Panc1 (cell line): Measurements from ENCODE around the gene TCF25. TPM values are rescaled to one million over a fixed set of nuclear protein-coding genes. Genes with fewer than 3 reads are reported as not detected.

Source experiments
- ATAC-seq: fragments of 200-7000 bp; cut with Tn5 transposase; 2 replicates; pipeline ENCODE4 v1.9.1; 2020; ENCODE audit warnings: mild to moderate bottlenecking, moderate library complexity
- BruUV-seq: library from RNA; stranded (reverse); fragments of 400-500 nt; replicated peaks from 2 replicates; lab custom pipeline; 2021; lab: Mats Ljungman, UMichigan
- CTCF ChIA-PET: fragments of 300-600 bp; sonication (Branson Sonifier 250); formaldehyde crosslinking; loops from one replicate; lab custom pipeline; 2022; ENCODE audit warnings: antibody characterized with exemption; lab: Charles Lee
- POLR2A ChIA-PET: fragments of 300-600 bp; sonication (Branson Sonifier 250); formaldehyde crosslinking; loops from one replicate; lab custom pipeline; 2022; ENCODE audit warnings: antibody characterized with exemption; lab: Charles Lee
- DNase-seq: peaks from one replicate; pipeline ENCODE4 v3.0.0-alpha.2; 2010; ENCODE audit warnings: low read depth, low spot score
- H3K27ac ChIP-seq: 2 replicates; pipeline ENCODE4 v1.5.1; 2011; ENCODE audit warnings: mild to moderate bottlenecking, low read length, inconsistent platforms
- H3K27me3 ChIP-seq: fragments of 200-500 bp; sonication (Bioruptor generic); 2 replicates; pipeline ENCODE4 v1.6.0; 2014; ENCODE audit warnings: low read length, inconsistent platforms; ENCODE audit not compliant: control insufficient read depth, insufficient read depth
- H3K36me3 ChIP-seq: fragments of 200-500 bp; sonication (Bioruptor generic); 2 replicates; pipeline ENCODE4 v1.5.1; 2014; ENCODE audit warnings: inconsistent platforms, mild to moderate bottlenecking, low read length, moderate library complexity; ENCODE audit not compliant: control insufficient read depth, insufficient read depth
- H3K4me1 ChIP-seq: 2 replicates; pipeline ENCODE4 v1.5.1; 2011; ENCODE audit warnings: inconsistent platforms, mild to moderate bottlenecking, low read length, moderate library complexity; ENCODE audit not compliant: control insufficient read depth, insufficient read depth
- H3K4me3 ChIP-seq, 2 experiments: 2 replicates each; pipeline ENCODE4 v1.5.1; 2011 to 2012; ENCODE audit warnings: low read depth in 2 of 2, low read length in 2 of 2, mild to moderate bottlenecking in 2 of 2, inconsistent platforms in 1 of 2, moderate library complexity in 1 of 2
- H3K9me3 ChIP-seq: fragments of 200-500 bp; sonication (Bioruptor generic); 2 replicates; pipeline ENCODE4 v1.5.1; 2014; ENCODE audit warnings: low read depth, mild to moderate bottlenecking, inconsistent platforms, low read length, moderate library complexity; ENCODE audit not compliant: control insufficient read depth, insufficient read depth
- POLR2AphosphoS5 ChIP-seq: IDR thresholded peaks from 2 replicates; pipeline ENCODE4 v1.6.1; 2012; ENCODE audit warnings: mild to moderate bottlenecking, low read depth, low read length, moderate library complexity
- SIN3A ChIP-seq: IDR thresholded peaks from 2 replicates; pipeline ENCODE4 v1.6.1; 2012; ENCODE audit warnings: low read depth, mild to moderate bottlenecking, low read length, moderate library complexity, borderline replicate concordance; ENCODE audit not compliant: insufficient read depth
- TCF7L2 ChIP-seq: IDR thresholded peaks from 2 replicates; pipeline ENCODE4 v1.6.1; 2011; ENCODE audit warnings: mild to moderate bottlenecking, low read depth, low read length, inconsistent platforms
- in situ Hi-C: cut with HindIII; loops from 2 replicates; pipeline ENCODE4 v1.10.0; 2016; ENCODE audit warnings: low sequenced_read_pairs, low pct_unique_long_range_greater_than_20kb
- intact Hi-C: fragments of 100-400 bp; cut with micrococcal nuclease; formaldehyde crosslinking; loops from one replicate; pipeline ENCODE4 v1.10.0; 2022; ENCODE audit not compliant: unreplicated experiment
- total RNA-seq: library from RNA; stranded (reverse); gene quantifications from one replicate; pipeline ENCODE4 v1.2.1, GENCODE V29; 2021; ENCODE audit not compliant: unreplicated experiment
- TF ChIP-seq, protein P1 (sequence below): fragments of 450-650 bp; IDR thresholded peaks from 2 replicates; pipeline ENCODE4 v1.5.1; 2017; ENCODE audit warnings: mild to moderate bottlenecking
- TF ChIP-seq, protein P2 (sequence below), 2 experiments: IDR thresholded peaks; 2 replicates each; pipeline ENCODE4 v1.6.1; 2011 to 2012; ENCODE audit warnings: low read depth in 2 of 2, control low read depth in 1 of 2, low read length in 1 of 2, mild to moderate bottlenecking in 1 of 2, moderate library complexity in 1 of 2; ENCODE audit not compliant: insufficient read depth in 1 of 2

TCF25 gene
- total RNA-seq, 1 experiment from 2014 or later = 144 TPM

DNA sequence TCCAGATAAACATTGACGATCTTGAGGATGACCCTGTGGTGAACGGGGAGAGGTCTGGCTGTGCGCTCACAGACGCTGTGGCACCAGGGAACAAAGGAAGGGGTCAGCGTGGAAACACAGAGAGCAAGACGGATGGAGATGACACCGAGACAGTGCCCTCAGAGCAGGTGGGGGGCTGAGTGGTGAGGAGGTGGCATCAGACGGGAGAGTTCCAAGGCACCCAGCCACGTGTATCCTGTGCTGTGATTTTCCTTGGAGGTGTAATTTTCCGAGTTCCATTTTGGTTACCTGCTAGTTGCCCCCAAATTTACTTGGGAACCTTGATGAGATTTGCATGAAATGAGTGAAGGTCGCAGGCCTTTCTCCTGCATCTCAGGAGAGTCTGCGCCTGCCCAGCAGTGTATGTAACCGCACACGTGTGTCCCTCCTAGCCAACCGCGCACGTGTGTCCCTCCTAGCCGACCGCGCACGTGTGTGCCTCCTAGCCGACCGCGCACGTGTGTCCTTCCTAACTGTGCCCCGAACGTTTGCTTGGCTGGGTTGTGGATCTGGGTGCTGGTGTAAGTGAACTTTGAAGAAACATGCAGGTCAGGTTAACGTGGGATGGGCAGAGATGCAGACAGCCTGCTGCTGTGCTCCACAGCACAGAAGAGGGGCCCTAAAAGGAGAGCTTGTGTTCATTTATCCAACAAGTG is 10.1 kb downstream of the TCF25 start:
- DNase-seq (no peak), ATAC-seq (no peak)
- H3K36me3 ChIP-seq = peaks cover 11% of the 10 kb centered on the region; the same call in 1 of the 2 replicates
- H3K4me1 ChIP-seq = no peaks in the 10 kb centered on the region
- BruUV-seq = no TSS peak
- in situ Hi-C loops = no loop called here
- intact Hi-C loops = no loop called here
- H3K27me3 ChIP-seq = no peaks in the 10 kb centered on the region
- POLR2A ChIA-PET = no interaction called here
- no peaks in the 10 kb centered on the region for H3K9me3 ChIP-seq
- CTCF ChIA-PET = no interaction called here
- H3K4me3 ChIP-seq = no peak overlapping the region
- TF ChIP-seq, protein P1, sequence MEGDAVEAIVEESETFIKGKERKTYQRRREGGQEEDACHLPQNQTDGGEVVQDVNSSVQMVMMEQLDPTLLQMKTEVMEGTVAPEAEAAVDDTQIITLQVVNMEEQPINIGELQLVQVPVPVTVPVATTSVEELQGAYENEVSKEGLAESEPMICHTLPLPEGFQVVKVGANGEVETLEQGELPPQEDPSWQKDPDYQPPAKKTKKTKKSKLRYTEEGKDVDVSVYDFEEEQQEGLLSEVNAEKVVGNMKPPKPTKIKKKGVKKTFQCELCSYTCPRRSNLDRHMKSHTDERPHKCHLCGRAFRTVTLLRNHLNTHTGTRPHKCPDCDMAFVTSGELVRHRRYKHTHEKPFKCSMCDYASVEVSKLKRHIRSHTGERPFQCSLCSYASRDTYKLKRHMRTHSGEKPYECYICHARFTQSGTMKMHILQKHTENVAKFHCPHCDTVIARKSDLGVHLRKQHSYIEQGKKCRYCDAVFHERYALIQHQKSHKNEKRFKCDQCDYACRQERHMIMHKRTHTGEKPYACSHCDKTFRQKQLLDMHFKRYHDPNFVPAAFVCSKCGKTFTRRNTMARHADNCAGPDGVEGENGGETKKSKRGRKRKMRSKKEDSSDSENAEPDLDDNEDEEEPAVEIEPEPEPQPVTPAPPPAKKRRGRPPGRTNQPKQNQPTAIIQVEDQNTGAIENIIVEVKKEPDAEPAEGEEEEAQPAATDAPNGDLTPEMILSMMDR = no peak
- no peak for TF ChIP-seq SIN3A
- TF ChIP-seq, protein P2, sequence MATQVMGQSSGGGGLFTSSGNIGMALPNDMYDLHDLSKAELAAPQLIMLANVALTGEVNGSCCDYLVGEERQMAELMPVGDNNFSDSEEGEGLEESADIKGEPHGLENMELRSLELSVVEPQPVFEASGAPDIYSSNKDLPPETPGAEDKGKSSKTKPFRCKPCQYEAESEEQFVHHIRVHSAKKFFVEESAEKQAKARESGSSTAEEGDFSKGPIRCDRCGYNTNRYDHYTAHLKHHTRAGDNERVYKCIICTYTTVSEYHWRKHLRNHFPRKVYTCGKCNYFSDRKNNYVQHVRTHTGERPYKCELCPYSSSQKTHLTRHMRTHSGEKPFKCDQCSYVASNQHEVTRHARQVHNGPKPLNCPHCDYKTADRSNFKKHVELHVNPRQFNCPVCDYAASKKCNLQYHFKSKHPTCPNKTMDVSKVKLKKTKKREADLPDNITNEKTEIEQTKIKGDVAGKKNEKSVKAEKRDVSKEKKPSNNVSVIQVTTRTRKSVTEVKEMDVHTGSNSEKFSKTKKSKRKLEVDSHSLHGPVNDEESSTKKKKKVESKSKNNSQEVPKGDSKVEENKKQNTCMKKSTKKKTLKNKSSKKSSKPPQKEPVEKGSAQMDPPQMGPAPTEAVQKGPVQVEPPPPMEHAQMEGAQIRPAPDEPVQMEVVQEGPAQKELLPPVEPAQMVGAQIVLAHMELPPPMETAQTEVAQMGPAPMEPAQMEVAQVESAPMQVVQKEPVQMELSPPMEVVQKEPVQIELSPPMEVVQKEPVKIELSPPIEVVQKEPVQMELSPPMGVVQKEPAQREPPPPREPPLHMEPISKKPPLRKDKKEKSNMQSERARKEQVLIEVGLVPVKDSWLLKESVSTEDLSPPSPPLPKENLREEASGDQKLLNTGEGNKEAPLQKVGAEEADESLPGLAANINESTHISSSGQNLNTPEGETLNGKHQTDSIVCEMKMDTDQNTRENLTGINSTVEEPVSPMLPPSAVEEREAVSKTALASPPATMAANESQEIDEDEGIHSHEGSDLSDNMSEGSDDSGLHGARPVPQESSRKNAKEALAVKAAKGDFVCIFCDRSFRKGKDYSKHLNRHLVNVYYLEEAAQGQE (IDR thresholded peaks at IDR 0.05; ENCODE audit: insufficient read depth in 1 of 2, low read depth in 2 of 2, low read length in 1 of 2) = no peak
- no peak overlapping the region for H3K27ac ChIP-seq

DNA sequence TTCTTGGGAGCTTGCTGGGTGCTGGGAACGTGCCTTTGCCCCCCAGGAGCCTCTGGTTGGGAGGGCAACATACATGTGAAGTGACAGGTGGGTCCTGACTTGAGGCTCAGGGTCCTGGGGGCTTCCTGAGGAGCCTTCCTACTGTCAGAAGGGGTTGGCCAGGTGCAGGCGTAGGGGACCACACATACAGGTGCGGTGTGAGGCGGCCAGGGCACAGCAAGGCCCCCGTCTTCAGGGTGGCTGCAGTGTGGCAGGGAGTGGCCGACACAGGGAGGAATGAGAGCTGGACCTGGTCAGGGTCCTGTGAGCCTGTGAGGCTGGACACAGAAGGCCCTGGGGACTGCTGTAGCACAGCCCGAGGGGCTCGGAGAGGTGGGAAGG is 10.6 kb downstream of the TCF25 start:
- DNase-seq = no peak
- in situ Hi-C loops = no loop called here
- Histone ChIP-seq H3K27me3 (no peaks in the 10 kb centered on the region), H3K9me3 (no peaks in the 10 kb centered on the region), H3K27ac (no peak overlapping the region), H3K4me3 (no peak overlapping the region), H3K36me3 (peaks cover 11% of the 10 kb centered on the region; the same call in 1 of the 2 replicates), H3K4me1 (no peaks in the 10 kb centered on the region)
- CTCF ChIA-PET = no interaction called here
- BruUV-seq = TSS peak; percentile 19
- ATAC-seq = no peak
- TF ChIP-seq, protein P1 = no peak
- TF ChIP-seq POLR2AphosphoS5 = no peak
- no peak for TF ChIP-seq TCF7L2
- TF ChIP-seq SIN3A = no peak
- TF ChIP-seq, protein P2 (IDR thresholded peaks at IDR 0.05; ENCODE audit: insufficient read depth in 1 of 2, low read depth in 2 of 2, low read length in 1 of 2) = no peak
- POLR2A ChIA-PET = no interaction called here
- intact Hi-C loops = no loop called here
